ENCODE data around the gene ZC3H14.
A peak's percentile ranks its signal among the peaks of the same experiment; 100 is the strongest.

Gene ZC3H14

GRCh38 chr14:88554457-88555286 is 8.2 kb upstream of the ZC3H14 start, which contains the start of gene PTPN21:
Gene PTPN21, minus strand, starts transcription at chr14:88555007. Its CDS starts 4,590 bp downstream, at chr14:88550417.
- Histone ChIP-seq H3K36me3 (ENCODE audit: control insufficient read depth in 2 of 2, insufficient read depth in 1 of 2, low read length in 2 of 2) (no peaks in the 10 kb centered on the region; a peak in 1 of 3 replicates), H3K4me1 (ENCODE audit: control insufficient read depth, insufficient read depth, low read length) (peaks cover 10% of the 10 kb centered on the region), H3K4me3 (ENCODE audit: low read depth, low read length) (peak within 1 kb of the TSS; percentile 75), H3K27ac (ENCODE audit: extremely low read depth, low read depth, low read length) (peak within 1 kb of the TSS; percentile 72; the same call in 1 of the 2 replicates), H3K9me3 (ENCODE audit: control insufficient read depth, insufficient read depth, low read depth, low read length) (no peaks in the 10 kb centered on the region)
- POLR2A ChIA-PET: no interaction called here
- CTCF ChIA-PET: interaction anchor here (0.9 to 1.2 kb wide), 2 partner anchors 10 to 63 kb away, joined by 4 to 5 read pairs; no protein-coding TSS in a partner anchor
- no peak for TF ChIP-seq REST (tag by site-specific recombination; IDR thresholded peaks at IDR 0.05)
- no peak for TF ChIP-seq EGR2 (tag by site-specific recombination; IDR thresholded peaks at IDR 0.05; ENCODE audit: low read depth)
- TF ChIP-seq KLF10 (tag by site-specific recombination; IDR thresholded peaks at IDR 0.05): peak; percentile 81
- no peak for TF ChIP-seq KLF1 (tag by site-specific recombination; IDR thresholded peaks at IDR 0.05)
- no peak for TF ChIP-seq ZNF391 (tag by site-specific recombination; IDR thresholded peaks at IDR 0.05; ENCODE audit: borderline replicate concordance, low read depth)
- TF ChIP-seq, protein P1, sequence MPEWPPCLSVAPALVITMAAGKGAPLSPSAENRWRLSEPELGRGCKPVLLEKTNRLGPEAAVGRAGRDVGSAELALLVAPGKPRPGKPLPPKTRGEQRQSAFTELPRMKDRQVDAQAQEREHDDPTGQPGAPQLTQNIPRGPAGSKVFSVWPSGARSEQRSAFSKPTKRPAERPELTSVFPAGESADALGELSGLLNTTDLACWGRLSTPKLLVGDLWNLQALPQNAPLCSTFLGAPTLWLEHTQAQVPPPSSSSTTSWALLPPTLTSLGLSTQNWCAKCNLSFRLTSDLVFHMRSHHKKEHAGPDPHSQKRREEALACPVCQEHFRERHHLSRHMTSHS (tag by site-specific recombination; IDR thresholded peaks at IDR 0.05): no peak
- no peak for TF ChIP-seq ZNF157 (tag by site-specific recombination; IDR thresholded peaks at IDR 0.05)
- TF ChIP-seq, protein P2, sequence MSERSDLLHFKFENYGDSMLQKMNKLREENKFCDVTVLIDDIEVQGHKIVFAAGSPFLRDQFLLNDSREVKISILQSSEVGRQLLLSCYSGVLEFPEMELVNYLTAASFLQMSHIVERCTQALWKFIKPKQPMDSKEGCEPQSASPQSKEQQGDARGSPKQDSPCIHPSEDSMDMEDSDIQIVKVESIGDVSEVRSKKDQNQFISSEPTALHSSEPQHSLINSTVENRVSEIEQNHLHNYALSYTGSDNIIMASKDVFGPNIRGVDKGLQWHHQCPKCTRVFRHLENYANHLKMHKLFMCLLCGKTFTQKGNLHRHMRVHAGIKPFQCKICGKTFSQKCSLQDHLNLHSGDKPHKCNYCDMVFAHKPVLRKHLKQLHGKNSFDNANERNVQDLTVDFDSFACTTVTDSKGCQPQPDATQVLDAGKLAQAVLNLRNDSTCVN (tag by site-specific recombination; optimal IDR thresholded peaks at IDR 0.05): peak; percentile 52
- no peak for TF ChIP-seq ZBTB1 (tag by site-specific recombination; IDR thresholded peaks at IDR 0.05)
- no peak for TF ChIP-seq ZFP37 (tag by site-specific recombination; IDR thresholded peaks at IDR 0.05)
- no peak for TF ChIP-seq PRDM4 (tag by site-specific recombination; IDR thresholded peaks at IDR 0.05)
- TF ChIP-seq ZNF423 (tag by site-specific recombination; IDR thresholded peaks at IDR 0.05): no peak
- no peak for TF ChIP-seq SP7 (tag by site-specific recombination; IDR thresholded peaks at IDR 0.05)
- no peak for TF ChIP-seq ZNF155 (tag by site-specific recombination; IDR thresholded peaks at IDR 0.05)
- no peak for TF ChIP-seq ZNF366 (tag by site-specific recombination; conservative IDR thresholded peaks at IDR 0.05)
- no peak for TF ChIP-seq ZNF214 (tag by site-specific recombination; IDR thresholded peaks at IDR 0.05; ENCODE audit: borderline replicate concordance)
- no peak for TF ChIP-seq KLF9 (tag by site-specific recombination; IDR thresholded peaks at IDR 0.05; ENCODE audit: low read depth)
- TF ChIP-seq, protein P3, sequence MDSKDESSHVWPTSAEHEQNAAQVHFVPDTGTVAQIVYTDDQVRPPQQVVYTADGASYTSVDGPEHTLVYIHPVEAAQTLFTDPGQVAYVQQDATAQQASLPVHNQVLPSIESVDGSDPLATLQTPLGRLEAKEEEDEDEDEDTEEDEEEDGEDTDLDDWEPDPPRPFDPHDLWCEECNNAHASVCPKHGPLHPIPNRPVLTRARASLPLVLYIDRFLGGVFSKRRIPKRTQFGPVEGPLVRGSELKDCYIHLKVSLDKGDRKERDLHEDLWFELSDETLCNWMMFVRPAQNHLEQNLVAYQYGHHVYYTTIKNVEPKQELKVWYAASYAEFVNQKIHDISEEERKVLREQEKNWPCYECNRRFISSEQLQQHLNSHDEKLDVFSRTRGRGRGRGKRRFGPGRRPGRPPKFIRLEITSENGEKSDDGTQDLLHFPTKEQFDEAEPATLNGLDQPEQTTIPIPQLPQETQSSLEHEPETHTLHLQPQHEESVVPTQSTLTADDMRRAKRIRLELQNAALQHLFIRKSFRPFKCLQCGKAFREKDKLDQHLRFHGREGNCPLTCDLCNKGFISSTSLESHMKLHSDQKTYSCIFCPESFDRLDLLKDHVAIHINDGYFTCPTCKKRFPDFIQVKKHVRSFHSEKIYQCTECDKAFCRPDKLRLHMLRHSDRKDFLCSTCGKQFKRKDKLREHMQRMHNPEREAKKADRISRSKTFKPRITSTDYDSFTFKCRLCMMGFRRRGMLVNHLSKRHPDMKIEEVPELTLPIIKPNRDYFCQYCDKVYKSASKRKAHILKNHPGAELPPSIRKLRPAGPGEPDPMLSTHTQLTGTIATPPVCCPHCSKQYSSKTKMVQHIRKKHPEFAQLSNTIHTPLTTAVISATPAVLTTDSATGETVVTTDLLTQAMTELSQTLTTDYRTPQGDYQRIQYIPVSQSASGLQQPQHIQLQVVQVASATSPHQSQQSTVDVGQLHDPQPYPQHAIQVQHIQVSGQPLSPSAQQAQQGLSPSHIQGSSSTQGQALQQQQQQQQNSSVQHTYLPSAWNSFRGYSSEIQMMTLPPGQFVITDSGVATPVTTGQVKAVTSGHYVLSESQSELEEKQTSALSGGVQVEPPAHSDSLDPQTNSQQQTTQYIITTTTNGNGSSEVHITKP (tag by site-specific recombination; IDR thresholded peaks at IDR 0.05): 0 out of 2 replicates have a peak, but pooled peaks have one; percentile 27
- no peak for TF ChIP-seq ZNF707 (tag by site-specific recombination; IDR thresholded peaks at IDR 0.05)
- TF ChIP-seq ZSCAN18 (tag by site-specific recombination; IDR thresholded peaks at IDR 0.05): no peak
- TF ChIP-seq ZNF311 (tag by site-specific recombination; IDR thresholded peaks at IDR 0.05; ENCODE audit: borderline replicate concordance): no peak
- TF ChIP-seq ZNF664 (tag by site-specific recombination; IDR thresholded peaks at IDR 0.05): no peak
- no peak for TF ChIP-seq ZNF302 (tag by site-specific recombination; IDR thresholded peaks at IDR 0.05; ENCODE audit: low read depth)
- TF ChIP-seq FEZF1 (tag by site-specific recombination; IDR thresholded peaks at IDR 0.05): no peak

Data from HEK293 (cell line).